GM12878 (cell line): ENCODE data around the gene SPHKAP. TPM values are rescaled to one million over a fixed set of nuclear protein-coding genes. Genes with fewer than 3 reads are reported as not detected.

Source experiments
- ATAC-seq: fragments of 200-7000 bp; cut with Tn5 transposase; 3 replicates; pipeline ENCODE4 v1.9.1; 2020; ENCODE audit warnings: mild to moderate bottlenecking, moderate library complexity
- BruUV-seq: library from RNA; stranded (reverse); fragments of 400-500 nt; replicated peaks from 2 replicates; lab custom pipeline; 2021; lab: Mats Ljungman, UMichigan
- CTCF ChIA-PET: fragments of 300-600 bp; sonication (Branson Sonifier 250); formaldehyde crosslinking; extraction: SDS; loops from one replicate; lab custom pipeline; 2021; ENCODE audit warnings: inconsistent platforms; lab: Yijun Ruan, JAX
- POLR2A ChIA-PET: fragments of 350-600 bp; formaldehyde crosslinking; extraction: SDS; loops from one replicate; lab custom pipeline; 2021; ENCODE audit warnings: inconsistent platforms; lab: Charles Lee
- RAD21 ChIA-PET: fragments of 300-600 bp; sonication (Branson Sonifier 250); formaldehyde crosslinking; loops from one replicate; lab custom pipeline; 2023; ENCODE audit warnings: antibody characterized with exemption; ENCODE audit not compliant: unreplicated experiment; lab: Charles Lee
- SMC1A ChIA-PET: fragments of 300-600 bp; sonication (Branson Sonifier 250); formaldehyde crosslinking; loops from one replicate; lab custom pipeline; 2023; ENCODE audit not compliant: unreplicated experiment, uncharacterized antibody; lab: Charles Lee
- DNase-seq: peaks from one replicate; pipeline ENCODE4 v3.0.0-alpha.2; 2011; ENCODE audit warnings: low read depth, low spot score
- FAIRE-seq: peaks from 3 replicates; lab custom pipeline; 2011; peaks lifted over from hg19 to GRCh38; lab: Jason Lieb, UNC
- H2AFZ ChIP-seq: 2 replicates; pipeline ENCODE4 v1.6.0; 2011; ENCODE audit warnings: low read depth, low read length, control low read depth; ENCODE audit not compliant: control insufficient read depth
- H3K27ac ChIP-seq: 2 replicates; pipeline ENCODE4 v1.5.1; 2011; ENCODE audit warnings: control low read depth; ENCODE audit not compliant: control insufficient read depth, insufficient read depth
- H3K27me3 ChIP-seq, 2 experiments: replicated peaks in 1 of 2; 2 replicates each; pipeline versions ENCODE4 v1.6.0 to v1.6.1; 2011; ENCODE audit warnings: low read length in 1 of 2; ENCODE audit not compliant: control insufficient read depth in 2 of 2, insufficient read depth in 2 of 2
- H3K36me3 ChIP-seq, 2 experiments: 2 replicates each; pipeline ENCODE4 v1.5.1; 2011; ENCODE audit warnings: low read length in 1 of 2; ENCODE audit not compliant: control insufficient read depth in 2 of 2, insufficient read depth in 2 of 2
- H3K4me1 ChIP-seq: 2 replicates; pipeline ENCODE4 v1.6.1; 2011; ENCODE audit warnings: mild to moderate bottlenecking, low read length, moderate library complexity, mixed read lengths; ENCODE audit not compliant: control insufficient read depth, insufficient read depth
- H3K4me2 ChIP-seq: 2 replicates; pipeline ENCODE4 v1.6.0; 2011; ENCODE audit warnings: control low read depth; ENCODE audit not compliant: control insufficient read depth, insufficient read depth
- H3K4me3 ChIP-seq: fragments of 200-600 bp; sonication (generic); 2 replicates; pipeline ENCODE4 v1.5.1; 2016
- H3K79me2 ChIP-seq: 2 replicates; pipeline ENCODE4 v1.6.0; 2011; ENCODE audit warnings: low read length; ENCODE audit not compliant: control insufficient read depth, insufficient read depth
- H3K9ac ChIP-seq: 2 replicates; pipeline ENCODE4 v1.8.0; 2011; ENCODE audit warnings: low read length, control low read depth, mixed read lengths; ENCODE audit not compliant: control insufficient read depth, insufficient read depth
- H3K9me3 ChIP-seq: replicated peaks from 3 replicates; pipeline ENCODE4 v1.5.1; 2011; ENCODE audit warnings: mild to moderate bottlenecking, low read length; ENCODE audit not compliant: control insufficient read depth, insufficient read depth
- H4K20me1 ChIP-seq: 2 replicates; pipeline ENCODE4 v1.6.0; 2011; ENCODE audit not compliant: control insufficient read depth, insufficient read depth
- ATF7 ChIP-seq: fragments of 450-650 bp; IDR thresholded peaks from 2 replicates; pipeline ENCODE4 v1.6.1; 2016; ENCODE audit warnings: low read depth, mild to moderate bottlenecking
- CREB1 ChIP-seq: IDR thresholded peaks from 2 replicates; pipeline ENCODE4 v1.6.1; 2012; ENCODE audit warnings: low read depth, mild to moderate bottlenecking, inconsistent platforms
- IKZF1 ChIP-seq: fragments of 450-650 bp; conservative IDR thresholded peaks from 2 replicates; pipeline ENCODE4 v1.6.1; 2017; ENCODE audit warnings: antibody characterized with exemption, mild to moderate bottlenecking
- JUND ChIP-seq: IDR thresholded peaks from 2 replicates; pipeline ENCODE4 v1.6.1; 2012; ENCODE audit warnings: low read depth, mild to moderate bottlenecking, low read length, improper control_type of control experiment, moderate library complexity
- MTA3 ChIP-seq: IDR thresholded peaks from 2 replicates; pipeline ENCODE4 v1.6.1; 2012; ENCODE audit warnings: low read length, inconsistent platforms, borderline replicate concordance
- NFIC ChIP-seq: IDR thresholded peaks from 2 replicates; pipeline ENCODE4 v1.6.1; 2012; ENCODE audit warnings: low read depth, mild to moderate bottlenecking, inconsistent platforms, low read length, moderate library complexity
- NRF1 ChIP-seq: conservative IDR thresholded peaks from 2 replicates; pipeline ENCODE4 v1.6.1; 2011; ENCODE audit warnings: mild to moderate bottlenecking, low read depth, low read length, improper control_type of control experiment
- PML ChIP-seq: IDR thresholded peaks from 2 replicates; pipeline ENCODE4 v1.6.1; 2012; ENCODE audit warnings: low read length, inconsistent platforms
- RUNX3 ChIP-seq: IDR thresholded peaks from 2 replicates; pipeline ENCODE4 v1.6.1; 2012; ENCODE audit warnings: low read length, inconsistent platforms
- SIN3A ChIP-seq: IDR thresholded peaks from 2 replicates; pipeline ENCODE4 v1.6.1; 2012; ENCODE audit warnings: low read depth, low read length, improper control_type of control experiment
- SMC3 ChIP-seq: IDR thresholded peaks from 2 replicates; pipeline ENCODE4 v1.6.1; 2011; ENCODE audit warnings: low read length, improper control_type of control experiment, borderline replicate concordance
- STAT1 ChIP-seq: fragments of 450-650 bp; conservative IDR thresholded peaks from 2 replicates; pipeline ENCODE4 v1.6.1; 2014; ENCODE audit warnings: antibody characterized with exemption, mild to moderate bottlenecking
- TAF1 ChIP-seq: IDR thresholded peaks from 2 replicates; pipeline ENCODE4 v1.6.1; 2011; ENCODE audit warnings: mild to moderate bottlenecking, low read depth, low read length, borderline replicate concordance
- TCF3 ChIP-seq: IDR thresholded peaks from 2 replicates; pipeline ENCODE4 v1.6.1; 2012; ENCODE audit warnings: low read depth, mild to moderate bottlenecking, low read length, borderline replicate concordance; ENCODE audit not compliant: insufficient read depth
- WGBS: methylation state at CpG from one replicate; pipeline ENCODE4 v1.1.6; 2016; ENCODE audit warnings: low lambda C conversion rate; ENCODE audit not compliant: insufficient replicate concordance, insufficient coverage; ENCODE audit errors: missing lambda C conversion rate; 5-methylcytosine and 5-hydroxymethylcytosine counted together
- in situ Hi-C: fragments of 300-500 bp; cut with MboI; formaldehyde crosslinking; loops from 9 replicates; pipeline ENCODE4 v1.14.3; 2018; ENCODE audit warnings: mixed read lengths
- intact Hi-C: fragments of 100-400 bp; cut with micrococcal nuclease; formaldehyde crosslinking; loops from one replicate; pipeline ENCODE4 v1.14.2; 2022; ENCODE audit not compliant: unreplicated experiment
- polyA plus RNA-seq, 11 experiments: library from polyadenylated mRNA; depleted of rRNA in 4 of 11; unstranded in 6 of 11; stranded (reverse) in 5 of 11; fragments of >200 nt; fragmentation: Nextera tagmentation in 4 of 11; fragmentation: Illumina TruSeq in 1 of 11; extraction: Ambion mirVana in 4 of 11; extraction: Trizol in 1 of 11; gene quantifications; 1 replicate in 1 of 11; 2 replicates in 10 of 11; pipeline versions ENCODE4 v1.2.1 to v1.2.3, GENCODE V29; 2011 to 2016; ENCODE audit warnings: inconsistent platforms in 2 of 11, missing spikeins in 2 of 11, low read depth in 1 of 11
- total RNA-seq, 4 experiments: library from RNA; depleted of rRNA in 3 of 4; stranded (reverse); fragments of >200 nt in 3 of 4; fragmentation: Illumina TruSeq in 1 of 4; extraction: Trizol in 1 of 4; gene quantifications; 2 replicates each; pipeline versions ENCODE4 v1.2.1 to v1.2.3, GENCODE V29; 2013 to 2021
- TF ChIP-seq, protein P1 (sequence below): fragments of 450-650 bp; IDR thresholded peaks from 2 replicates; pipeline ENCODE4 v1.6.1; 2017; ENCODE audit warnings: borderline replicate concordance
- TF ChIP-seq, protein P2 (sequence below), 3 experiments: IDR thresholded peaks in 2 of 3; conservative IDR thresholded peaks in 1 of 3; 2 replicates each; pipeline ENCODE4 v1.5.1; 2011; ENCODE audit warnings: low read depth in 3 of 3, low read length in 3 of 3, mild to moderate bottlenecking in 3 of 3, control low read depth in 2 of 3, moderate library complexity in 2 of 3, inconsistent platforms in 1 of 3, mixed read lengths in 1 of 3; ENCODE audit not compliant: control insufficient read depth in 2 of 3, insufficient read depth in 1 of 3; ENCODE audit errors: extremely low read depth in 1 of 3
- TF ChIP-seq, protein P3 (sequence below): fragments of 450-650 bp; IDR thresholded peaks from 2 replicates; pipeline ENCODE4 v1.6.1; 2017; ENCODE audit warnings: mild to moderate bottlenecking, moderate library complexity

The SPHKAP gene
- total and polyA plus RNA-seq, 10 of the 15 experiments (the other 5 are each of a cell fraction or from before 2014, with no cell fraction given), result 0.03 TPM; not detected in 9

DNA sequence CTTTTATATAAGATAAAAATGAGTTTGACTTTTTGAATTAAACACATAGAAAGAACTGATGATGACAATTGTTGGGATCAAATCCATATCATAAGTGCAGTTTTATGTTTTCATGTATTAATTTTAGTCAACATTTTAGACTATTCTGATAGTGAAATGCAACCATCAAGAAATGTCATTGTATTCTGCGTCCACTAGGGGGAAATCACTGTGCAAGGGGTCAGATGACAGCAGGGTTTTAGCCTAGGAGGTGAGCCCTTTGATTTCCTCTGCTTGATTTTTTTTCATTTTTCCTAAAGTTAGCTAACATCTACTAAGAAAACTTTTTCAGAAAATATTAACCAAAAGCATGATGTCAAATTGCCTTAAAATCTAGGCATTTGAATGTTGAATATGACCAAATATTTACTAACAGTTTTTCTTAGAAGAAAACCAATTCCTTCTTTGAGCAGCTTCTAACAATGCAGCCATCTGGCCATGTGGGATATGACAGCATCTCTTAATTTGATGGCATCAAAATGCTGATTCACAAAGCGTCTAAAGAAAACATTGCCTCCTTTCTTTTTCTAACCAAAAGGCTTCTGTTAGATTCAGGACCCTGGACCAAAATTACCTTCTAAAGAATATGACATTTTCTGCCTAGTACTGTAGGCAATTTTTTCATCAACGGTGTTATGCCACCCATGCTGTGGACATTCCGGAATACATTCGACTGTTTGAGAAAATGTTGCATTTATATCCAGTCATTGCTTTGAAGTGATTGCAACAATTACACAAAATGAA, 141.5 kb downstream of the SPHKAP start (continued):
- TF ChIP-seq, protein P1, sequence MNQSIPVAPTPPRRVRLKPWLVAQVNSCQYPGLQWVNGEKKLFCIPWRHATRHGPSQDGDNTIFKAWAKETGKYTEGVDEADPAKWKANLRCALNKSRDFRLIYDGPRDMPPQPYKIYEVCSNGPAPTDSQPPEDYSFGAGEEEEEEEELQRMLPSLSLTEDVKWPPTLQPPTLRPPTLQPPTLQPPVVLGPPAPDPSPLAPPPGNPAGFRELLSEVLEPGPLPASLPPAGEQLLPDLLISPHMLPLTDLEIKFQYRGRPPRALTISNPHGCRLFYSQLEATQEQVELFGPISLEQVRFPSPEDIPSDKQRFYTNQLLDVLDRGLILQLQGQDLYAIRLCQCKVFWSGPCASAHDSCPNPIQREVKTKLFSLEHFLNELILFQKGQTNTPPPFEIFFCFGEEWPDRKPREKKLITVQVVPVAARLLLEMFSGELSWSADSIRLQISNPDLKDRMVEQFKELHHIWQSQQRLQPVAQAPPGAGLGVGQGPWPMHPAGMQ, result no peak
- TF ChIP-seq MTA3 (no peak), IKZF1 (no peak), ATF7 (no peak), RUNX3 (no peak), SMC3 (peak; percentile 46; the same call in 1 of the 2 replicates), SIN3A (no peak), NFIC (no peak)
- TF ChIP-seq, protein P2, sequence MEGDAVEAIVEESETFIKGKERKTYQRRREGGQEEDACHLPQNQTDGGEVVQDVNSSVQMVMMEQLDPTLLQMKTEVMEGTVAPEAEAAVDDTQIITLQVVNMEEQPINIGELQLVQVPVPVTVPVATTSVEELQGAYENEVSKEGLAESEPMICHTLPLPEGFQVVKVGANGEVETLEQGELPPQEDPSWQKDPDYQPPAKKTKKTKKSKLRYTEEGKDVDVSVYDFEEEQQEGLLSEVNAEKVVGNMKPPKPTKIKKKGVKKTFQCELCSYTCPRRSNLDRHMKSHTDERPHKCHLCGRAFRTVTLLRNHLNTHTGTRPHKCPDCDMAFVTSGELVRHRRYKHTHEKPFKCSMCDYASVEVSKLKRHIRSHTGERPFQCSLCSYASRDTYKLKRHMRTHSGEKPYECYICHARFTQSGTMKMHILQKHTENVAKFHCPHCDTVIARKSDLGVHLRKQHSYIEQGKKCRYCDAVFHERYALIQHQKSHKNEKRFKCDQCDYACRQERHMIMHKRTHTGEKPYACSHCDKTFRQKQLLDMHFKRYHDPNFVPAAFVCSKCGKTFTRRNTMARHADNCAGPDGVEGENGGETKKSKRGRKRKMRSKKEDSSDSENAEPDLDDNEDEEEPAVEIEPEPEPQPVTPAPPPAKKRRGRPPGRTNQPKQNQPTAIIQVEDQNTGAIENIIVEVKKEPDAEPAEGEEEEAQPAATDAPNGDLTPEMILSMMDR (IDR thresholded peaks at IDR 0.05 in 2 of 3, conservative IDR thresholded peaks at IDR 0.05 in 1 of 3; ENCODE audit: control insufficient read depth in 2 of 3, extremely low read depth in 1 of 3, insufficient read depth in 1 of 3, low read depth in 3 of 3, low read length in 3 of 3), result peak; percentile 62 to 64 (median 62); a peak in 5 of 6 replicates

DNA sequence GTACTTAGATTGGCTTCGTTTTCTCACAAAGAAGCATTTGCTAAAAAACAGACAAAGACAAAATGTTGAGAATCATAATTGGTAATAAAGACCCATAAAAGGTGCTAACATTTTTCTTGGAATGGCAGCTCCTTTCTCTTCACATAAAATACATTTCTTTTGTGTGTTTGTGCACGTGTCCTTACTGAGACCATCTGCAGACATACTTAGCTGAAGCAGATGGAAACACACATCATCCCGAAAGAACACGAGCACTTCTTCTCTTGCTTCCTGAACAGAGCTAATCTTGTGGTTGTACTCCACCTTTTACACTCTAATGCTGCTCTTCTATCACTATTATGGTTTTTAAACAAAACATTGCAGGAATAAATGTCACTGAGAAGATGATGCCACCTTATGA, 142.5 kb downstream of the SPHKAP start:
- SMC1A ChIA-PET, result interaction anchor here (0.9 to 1.2 kb wide), 3 partner anchors 14 to 618 kb away, joined by 3 read pairs; no protein-coding TSS in a partner anchor
- TF ChIP-seq NRF1 (no peak), TCF3 (no peak), TAF1 (no peak), PML (no peak), STAT1 (no peak), CREB1 (no peak), JUND (no peak)
- TF ChIP-seq, protein P3, sequence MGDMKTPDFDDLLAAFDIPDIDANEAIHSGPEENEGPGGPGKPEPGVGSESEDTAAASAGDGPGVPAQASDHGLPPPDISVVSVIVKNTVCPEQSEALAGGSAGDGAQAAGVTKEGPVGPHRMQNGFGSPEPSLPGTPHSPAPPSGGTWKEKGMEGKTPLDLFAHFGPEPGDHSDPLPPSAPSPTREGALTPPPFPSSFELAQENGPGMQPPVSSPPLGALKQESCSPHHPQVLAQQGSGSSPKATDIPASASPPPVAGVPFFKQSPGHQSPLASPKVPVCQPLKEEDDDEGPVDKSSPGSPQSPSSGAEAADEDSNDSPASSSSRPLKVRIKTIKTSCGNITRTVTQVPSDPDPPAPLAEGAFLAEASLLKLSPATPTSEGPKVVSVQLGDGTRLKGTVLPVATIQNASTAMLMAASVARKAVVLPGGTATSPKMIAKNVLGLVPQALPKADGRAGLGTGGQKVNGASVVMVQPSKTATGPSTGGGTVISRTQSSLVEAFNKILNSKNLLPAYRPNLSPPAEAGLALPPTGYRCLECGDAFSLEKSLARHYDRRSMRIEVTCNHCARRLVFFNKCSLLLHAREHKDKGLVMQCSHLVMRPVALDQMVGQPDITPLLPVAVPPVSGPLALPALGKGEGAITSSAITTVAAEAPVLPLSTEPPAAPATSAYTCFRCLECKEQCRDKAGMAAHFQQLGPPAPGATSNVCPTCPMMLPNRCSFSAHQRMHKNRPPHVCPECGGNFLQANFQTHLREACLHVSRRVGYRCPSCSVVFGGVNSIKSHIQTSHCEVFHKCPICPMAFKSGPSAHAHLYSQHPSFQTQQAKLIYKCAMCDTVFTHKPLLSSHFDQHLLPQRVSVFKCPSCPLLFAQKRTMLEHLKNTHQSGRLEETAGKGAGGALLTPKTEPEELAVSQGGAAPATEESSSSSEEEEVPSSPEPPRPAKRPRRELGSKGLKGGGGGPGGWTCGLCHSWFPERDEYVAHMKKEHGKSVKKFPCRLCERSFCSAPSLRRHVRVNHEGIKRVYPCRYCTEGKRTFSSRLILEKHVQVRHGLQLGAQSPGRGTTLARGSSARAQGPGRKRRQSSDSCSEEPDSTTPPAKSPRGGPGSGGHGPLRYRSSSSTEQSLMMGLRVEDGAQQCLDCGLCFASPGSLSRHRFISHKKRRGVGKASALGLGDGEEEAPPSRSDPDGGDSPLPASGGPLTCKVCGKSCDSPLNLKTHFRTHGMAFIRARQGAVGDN, result no peak

More for the DNA sequence above, 142.5 kb downstream of the SPHKAP start:
- intact Hi-C loops, result loop anchor here (2.0 to 5.0 kb wide), 2 partner anchors 102 to 620 kb away; no protein-coding TSS in a partner anchor
- ChIA-PET CTCF (interaction anchor here (1.0 to 3.2 kb wide), 4 partner anchors 14 to 621 kb away, joined by 3 to 10 read pairs (median 6); no protein-coding TSS in a partner anchor), RAD21 (no interaction called here), POLR2A (no interaction called here)
- FAIRE-seq (no peak), DNase-seq (no peak), ATAC-seq (no peak)
- no TSS peak for BruUV-seq
- no peaks in the 10 kb centered on the region for H4K20me1 ChIP-seq
- H3K36me3 ChIP-seq, result no peaks in the 10 kb centered on the region
- no peaks in the 10 kb centered on the region for H3K4me1 ChIP-seq
- H3K27ac ChIP-seq, result no peak overlapping the region
- H3K4me3 ChIP-seq, result no peak overlapping the region
- H3K9ac ChIP-seq, result no peak overlapping the region
- H3K4me2 ChIP-seq, result no peak overlapping the region
- 0% methylated on average over 4 of the region's 4 CpGs for WGBS
- no peaks in the 10 kb centered on the region for H3K27me3 ChIP-seq
- no peaks in the 10 kb centered on the region for H3K9me3 ChIP-seq
- H2AFZ ChIP-seq, result no peak overlapping the region
- in situ Hi-C loops, result no loop called here
- H3K79me2 ChIP-seq, result no peaks in the 10 kb centered on the region
